ENCODE results near the gene STK32C.

STK32C gene

DNA sequence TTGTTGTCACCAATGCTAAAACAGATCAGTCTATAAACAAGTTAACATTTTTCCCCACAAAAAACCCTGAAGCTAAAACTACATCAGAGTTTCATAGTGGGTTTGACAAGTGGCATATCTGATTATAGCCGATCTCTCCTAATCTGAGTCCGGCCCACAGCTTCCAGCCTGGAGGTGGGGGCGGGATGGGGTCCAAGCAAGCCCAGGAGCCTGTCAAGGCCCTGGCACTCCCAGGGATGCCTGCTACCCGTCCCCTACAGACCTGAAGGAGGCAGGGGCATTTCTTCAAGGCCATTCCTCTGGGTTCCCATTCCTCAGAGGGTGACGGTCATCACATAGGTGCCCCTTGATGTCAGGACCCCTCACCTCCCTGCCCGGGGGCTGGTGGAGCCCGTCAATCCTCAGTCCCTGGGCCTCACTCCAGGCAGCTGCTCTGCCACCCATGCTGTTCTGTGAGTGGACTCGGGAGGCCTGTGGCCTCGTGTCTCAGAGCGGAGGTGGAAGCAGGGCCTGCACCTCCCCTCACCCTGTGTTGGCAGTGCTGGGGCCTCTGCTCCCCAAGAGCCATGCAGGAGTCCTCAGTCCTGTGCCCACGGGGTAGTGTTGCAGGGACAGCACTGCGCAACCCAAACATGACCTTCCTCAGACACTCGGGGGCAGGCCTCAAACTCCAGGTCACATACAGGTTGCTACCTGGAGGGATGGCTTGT lies 112.2 kb downstream of the STK32C start:
- no peak for DNase-seq

DNA sequence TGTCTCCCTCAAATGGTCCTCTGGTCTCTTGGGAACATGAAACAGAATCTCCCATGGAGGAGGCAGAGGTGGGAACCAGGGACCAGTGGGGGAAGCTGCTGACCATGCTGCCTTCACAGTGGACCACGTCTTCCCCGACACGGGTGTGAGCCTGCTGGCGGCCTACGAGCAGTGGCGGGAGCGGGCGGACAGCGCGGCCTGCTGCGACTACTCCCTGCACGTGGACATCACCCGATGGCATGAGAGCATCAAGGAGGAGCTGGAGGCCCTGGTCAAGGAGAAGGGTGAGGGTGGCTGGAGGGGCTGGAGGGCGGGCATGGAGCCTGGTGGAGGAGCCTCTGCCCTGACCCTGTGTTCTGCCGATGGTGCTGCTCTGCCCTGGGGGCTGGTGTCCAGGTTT lies 113.0 kb downstream of the STK32C start:
- DNase-seq: no peak

GRCh38 chr10:132193907-132194552 lies 113.7 kb downstream of the STK32C start:
- DNase-seq: no peak

DNA sequence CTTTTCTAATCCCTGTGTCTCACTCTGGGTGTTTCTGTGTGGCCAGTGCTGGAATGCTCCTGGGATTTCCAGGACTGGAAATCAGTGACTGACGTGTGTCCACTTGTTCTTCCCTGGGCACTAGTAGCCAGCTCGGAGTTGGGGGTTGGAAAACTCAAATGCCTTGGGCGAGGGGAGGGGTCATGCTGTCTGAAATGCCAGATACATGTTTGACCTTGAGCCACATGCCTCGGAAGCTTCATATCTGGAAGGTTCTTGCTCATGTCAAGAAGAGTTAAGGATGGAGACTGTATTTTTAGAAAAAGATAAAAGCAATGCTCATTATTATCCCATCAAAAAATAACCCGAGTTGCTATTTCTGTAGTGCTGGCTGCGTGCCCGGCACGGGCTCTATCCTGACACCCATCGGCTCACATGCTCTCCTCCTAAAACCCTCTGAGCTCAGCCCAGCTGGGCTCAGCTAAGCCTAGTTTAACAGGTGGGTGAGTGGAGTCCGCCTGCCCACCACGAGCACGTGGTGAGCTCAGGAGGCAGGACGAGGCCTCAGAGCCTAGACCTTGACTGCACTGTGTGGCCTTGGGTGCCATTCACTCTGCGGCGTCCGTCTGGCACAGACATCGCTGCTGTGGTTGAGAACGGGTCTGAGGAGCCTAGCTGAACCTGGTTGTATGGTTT lies 114.6 kb downstream of the STK32C start:
- no peak for DNase-seq

- DNase-seq: no peak
These were observed 115.4 kb downstream of the STK32C start for GRCh38 chr10:132192076-132192975.

DNA sequence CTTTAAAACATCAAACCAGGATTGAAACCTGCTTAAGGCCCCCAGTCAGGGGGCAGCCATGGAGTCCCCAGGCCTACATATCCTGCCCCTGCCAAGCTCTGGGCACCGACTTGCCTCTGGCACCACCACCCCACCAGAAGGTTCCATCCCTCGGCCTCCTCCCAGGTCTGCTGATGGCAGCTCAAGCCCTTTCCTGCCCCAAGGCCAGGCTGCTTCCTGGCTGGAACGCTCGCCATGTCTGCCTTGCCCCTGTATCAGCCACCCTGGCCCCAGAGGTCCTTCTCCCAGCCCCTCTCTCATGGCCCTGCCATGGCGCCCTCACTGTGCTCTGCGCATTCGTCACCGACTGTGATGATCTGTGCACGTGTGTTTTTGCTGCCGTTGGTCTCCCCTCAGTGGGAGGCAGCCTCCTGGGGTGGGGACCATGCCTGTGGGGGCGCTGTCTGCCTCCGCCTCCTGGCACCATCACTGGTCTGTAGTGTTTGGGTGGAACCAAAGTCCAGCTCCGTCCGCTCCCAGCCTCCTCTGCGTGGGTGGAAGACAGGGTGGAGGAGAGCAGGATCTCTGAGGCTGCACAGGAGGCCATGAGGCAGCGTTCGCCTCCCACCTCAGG lies 117.8 kb downstream of the STK32C start:
- no peak for DNase-seq

DNA sequence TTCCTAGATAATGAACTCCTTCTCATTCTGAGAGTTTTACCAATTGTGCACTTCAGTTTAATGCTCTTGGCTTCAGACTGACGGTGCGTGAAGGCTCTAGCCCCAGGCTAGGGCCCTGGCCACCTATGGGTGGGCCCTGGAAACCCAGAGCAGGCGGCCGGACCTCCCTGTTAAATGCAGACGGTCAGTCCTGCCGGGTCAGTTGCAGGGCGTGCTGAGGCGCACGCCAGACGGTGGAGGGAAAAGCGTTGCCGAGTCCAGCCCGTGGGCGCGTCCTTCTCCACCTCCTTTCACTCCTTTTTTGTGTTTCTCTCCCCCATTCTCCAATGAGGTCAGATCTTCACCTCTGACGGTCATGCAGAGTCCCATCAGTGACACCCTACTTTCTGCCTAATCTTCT lies 118.7 kb downstream of the STK32C start:
- DNase-seq: no peak

- no peak for DNase-seq
These were observed 119.4 kb downstream of the STK32C start for GRCh38 chr10:132188331-132188730.

DNA sequence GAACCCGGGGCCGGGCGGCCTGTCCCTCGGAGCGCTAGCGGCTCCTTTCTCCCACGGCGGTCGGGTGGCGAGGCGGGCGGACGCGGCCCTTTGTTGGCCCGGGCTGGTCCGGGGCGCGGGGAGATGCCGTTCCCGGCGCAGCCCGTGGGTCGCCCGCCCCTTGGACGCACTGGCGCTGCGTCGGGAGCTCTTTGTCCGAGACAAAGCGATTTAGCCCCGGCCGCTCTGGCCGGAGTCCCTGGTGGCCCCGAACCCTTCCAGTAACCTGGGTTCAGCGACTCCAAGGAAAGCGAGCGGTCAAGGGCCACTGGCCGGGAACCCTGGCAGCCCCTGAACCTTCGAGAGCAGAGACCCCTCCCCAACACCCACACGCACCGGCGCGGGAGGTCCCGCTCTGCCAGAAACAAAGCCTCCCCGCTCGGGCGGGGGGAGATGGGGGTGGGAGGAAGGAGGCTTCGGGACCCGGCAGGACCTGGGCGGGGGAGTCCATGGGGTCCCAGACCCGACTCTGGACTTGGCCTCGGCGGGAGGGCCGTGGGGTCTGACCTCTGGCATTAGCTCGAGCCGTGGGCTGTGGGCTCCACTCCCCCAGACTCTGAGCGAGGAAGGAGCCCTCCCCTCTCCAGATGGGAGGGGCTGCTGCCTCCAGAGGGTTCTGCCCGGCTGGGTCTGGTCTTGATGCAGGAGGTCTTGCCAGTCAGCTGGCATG lies 120.2 kb downstream of the STK32C start:
- DNase-seq: no peak

- DNase-seq: no peak
These were observed 121.0 kb downstream of the STK32C start, which contains the start of gene DPYSL4 for GRCh38 chr10:132186488-132187429. DPYSL4 (plus strand) TSS chr10:132186948; CDS start chr10:132187064, 116 bp downstream.

DNA sequence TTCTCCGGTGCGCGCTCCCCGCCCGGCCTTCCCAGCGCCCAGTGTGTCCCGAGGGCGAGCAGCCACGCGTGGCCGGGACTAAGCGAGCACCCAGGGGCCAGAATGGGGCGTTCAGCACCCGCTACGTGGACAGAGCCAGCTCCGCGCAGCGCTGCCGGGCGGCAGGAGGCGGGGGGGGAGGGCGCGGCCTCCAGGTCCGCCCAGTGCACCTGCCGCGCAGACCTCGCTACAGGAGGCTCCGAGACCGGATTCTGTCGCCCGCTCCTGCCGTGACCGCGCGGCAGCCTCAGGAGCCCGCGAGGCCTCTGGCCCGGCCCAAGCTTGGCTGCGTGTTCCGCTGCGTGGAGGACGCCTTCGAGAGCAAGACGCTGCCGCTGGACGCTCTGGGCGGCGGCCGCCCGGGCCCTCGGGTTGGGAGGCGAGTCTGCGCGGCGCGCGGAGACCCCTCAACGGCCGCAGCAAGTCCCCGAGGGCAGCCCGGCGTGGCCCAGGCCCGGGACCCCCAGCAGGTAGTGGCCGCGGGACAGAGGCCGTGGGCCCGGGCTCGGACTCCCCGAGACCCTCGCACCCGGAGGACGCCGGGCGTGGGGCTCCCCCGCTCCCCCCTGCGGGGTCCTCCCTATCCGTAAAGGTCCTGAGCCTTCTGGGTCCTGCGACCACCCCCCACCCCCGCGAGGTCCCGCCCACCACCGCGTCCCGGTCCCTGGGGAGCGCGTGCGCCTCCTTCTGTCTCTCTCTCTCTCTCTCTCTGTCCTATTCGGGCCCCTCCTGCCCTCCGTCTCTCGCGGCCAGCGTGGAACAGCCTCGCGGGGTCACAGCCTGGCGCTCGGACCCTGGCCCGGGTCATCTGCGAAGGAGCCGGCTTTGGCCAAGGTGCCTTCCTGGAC lies 121.9 kb downstream of the STK32C start:
- DNase-seq: no peak

DNA sequence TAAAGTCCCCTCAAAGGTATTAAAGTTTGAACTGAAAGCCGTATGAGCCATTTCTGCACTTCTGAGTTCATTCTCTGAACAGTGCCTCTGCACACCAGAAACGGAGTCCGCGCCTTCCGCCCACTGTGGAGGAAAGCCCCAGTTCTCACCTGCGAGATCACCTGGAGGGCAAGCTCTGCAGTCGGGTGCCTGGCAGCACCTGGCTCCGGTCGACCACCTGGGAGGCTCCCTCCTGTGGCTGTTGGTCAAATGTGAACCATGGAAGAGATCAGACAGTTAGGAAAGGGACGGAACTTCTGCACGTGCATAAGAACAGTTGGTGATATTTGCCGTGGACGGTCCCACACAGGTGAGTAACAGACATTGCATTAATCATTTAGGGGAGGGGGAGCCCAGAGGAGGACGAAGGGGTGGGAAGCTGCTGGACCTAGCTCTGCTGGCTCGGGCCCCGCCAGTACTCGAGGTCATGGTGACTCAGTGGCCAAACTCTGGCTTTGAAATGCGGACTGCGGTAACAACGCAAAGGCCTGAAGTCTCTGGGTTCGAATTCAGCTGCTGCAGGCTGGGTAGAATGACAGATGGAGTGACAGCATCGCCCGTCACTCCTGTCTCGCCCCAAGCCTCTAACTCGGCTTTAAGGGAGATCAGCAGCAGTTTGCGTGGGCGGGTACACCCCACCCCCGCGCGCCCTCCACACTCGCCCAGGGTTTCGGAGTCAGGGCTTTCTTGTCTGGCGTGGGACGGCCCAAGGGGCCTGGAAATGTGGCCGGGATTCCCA lies 122.7 kb downstream of the STK32C start:
- no peak for DNase-seq

DNA sequence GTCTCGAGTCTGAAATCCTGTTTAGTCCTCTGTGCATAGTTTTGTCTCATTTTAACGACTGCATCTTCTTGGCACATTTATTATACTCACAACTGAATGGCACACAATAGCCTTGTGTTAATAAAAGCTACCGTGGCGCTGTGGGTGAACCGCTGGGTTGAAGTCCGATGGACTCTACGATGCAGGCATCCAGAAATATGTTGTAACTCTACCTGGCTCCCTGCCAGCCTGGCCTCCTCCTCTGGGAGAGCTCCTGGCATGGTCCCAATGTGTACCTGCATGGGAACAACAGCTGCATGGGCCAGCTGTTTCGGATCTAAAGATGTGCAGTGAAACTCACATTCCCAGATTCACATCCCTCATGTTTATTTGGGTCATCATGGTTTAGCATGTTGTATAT lies 124.7 kb downstream of the STK32C start:
- DNase-seq: no peak

DNA sequence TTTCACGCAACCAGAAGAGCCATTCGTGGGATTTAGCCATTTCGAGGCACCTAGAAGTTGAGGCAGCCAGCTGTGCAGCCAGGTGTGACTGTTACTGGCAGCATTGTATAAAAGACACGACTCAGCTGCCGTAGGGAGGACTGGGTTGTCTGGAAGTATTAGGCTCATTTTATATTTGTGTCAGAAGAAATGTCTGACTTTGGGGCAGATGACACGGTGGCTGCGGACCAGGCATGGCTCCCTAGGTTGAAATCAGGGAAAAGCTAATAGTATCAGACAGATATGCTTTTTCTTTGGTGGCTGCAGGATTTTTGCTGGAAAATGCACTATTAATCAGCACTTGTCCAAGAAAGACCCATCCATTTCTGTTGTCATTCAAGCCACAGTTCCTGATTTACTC lies 125.2 kb downstream of the STK32C start:
- DNase-seq: no peak

DNA sequence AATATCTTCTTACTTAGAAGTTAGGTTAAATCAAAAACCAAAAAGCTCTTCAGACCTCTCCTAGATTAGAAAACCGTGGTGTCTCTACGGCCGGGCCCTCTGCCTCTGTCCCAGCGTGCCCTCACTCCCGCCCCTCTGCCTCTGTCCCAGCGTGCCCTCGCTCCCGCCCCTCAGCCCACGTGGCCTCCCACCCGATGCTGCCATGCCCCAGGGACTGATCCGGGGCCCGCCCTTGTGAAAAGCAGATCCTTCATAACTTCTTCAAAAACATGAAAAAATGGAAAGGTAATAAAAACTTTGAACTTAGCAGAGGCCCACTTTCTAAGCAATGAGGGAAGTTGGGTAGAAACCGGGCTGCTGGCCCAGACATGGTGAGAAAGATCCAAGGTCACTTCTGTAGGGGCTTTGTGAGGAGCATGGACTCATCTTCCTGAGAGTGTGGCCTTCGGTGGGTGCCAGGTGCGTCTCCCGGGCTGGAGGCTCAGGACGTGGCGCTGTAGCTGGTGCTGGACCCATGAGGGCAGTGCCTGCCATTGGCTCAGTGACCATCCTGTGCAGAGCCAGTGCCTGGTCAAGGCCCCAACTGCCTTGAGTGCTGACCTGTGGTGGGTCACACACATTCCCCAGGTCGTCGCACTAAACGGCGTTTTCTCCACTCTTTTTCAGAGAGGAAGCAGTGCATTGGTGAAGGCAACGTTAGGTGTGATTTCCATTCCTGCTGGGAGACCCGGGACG lies 125.9 kb downstream of the STK32C start:
- no peak for DNase-seq

- no peak for DNase-seq
These were observed 127.0 kb downstream of the STK32C start for GRCh38 chr10:132180736-132181135.

DNA sequence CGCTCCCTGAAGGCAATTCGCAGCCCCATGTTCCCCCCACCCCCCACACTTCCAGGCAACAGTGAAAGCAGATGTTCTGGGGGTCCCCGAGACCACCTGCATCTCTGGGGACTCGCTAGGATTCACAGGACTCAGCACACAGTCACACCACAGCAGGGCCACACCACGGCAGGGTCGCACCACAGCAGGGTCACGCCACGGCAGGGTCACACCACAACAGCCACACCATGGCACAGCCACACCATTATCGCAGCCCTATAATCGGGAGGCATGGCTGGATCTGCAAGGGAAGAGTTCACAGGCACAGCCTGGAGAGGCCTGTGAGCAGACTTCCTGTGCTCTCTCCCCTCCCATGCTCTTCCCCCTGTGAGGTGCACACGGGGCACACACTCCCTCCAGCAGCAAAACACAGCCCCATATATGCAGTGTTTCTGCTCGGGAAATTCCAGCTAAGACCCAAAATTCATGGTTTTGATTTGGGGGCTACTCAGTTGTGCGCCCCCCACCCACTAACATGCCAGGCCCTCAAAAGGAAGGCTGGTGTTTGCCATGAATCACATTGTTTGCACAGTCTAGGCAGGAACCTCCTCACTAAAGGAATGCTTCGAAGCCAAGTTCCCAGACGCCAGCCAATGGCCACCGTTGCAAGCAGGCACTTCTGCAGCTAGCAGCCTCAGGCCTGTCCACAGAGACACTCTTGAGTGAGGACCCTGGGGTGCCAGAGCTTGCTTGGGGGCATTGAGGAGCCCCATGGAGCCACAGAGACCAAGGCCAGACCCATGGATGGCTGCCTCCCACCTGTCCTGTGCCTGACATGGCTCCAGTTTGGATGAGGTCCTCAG lies 128.0 kb downstream of the STK32C start:
- DNase-seq: no peak
